HL-60 (cell line): ENCODE data around the gene EFR3B.
"Not testable (repeated sequence)": the region's sequence is repeated elsewhere in the genome, so short reads cannot be mapped to it uniquely, and the experiment has no call there.

Experiments used
- DNase-seq, 2 experiments: peaks; one replicate each; pipeline ENCODE4 v3.0.0-alpha.2; 2010 to 2020; ENCODE audit warnings: low read depth in 1 of 2, low spot score in 1 of 2
- H3K27ac ChIP-seq: fragments of 250-450 bp; sonication (Bioruptor Pico); replicated peaks from 2 replicates; pipeline ENCODE4 v1.5.1; 2020; ENCODE audit warnings: mild to moderate bottlenecking, moderate library complexity
- H3K27me3 ChIP-seq: fragments of 250-450 bp; sonication (Bioruptor Pico); 2 replicates; pipeline ENCODE4 v1.5.1; 2021; ENCODE audit warnings: mild to moderate bottlenecking, moderate library complexity; ENCODE audit not compliant: insufficient read depth, poor library complexity, severe bottlenecking
- H3K4me3 ChIP-seq: replicated peaks from 2 replicates; pipeline ENCODE4 v1.5.1; 2011; ENCODE audit warnings: mild to moderate bottlenecking, control low read depth, low read length; ENCODE audit not compliant: insufficient read depth
- GABPA ChIP-seq: IDR thresholded peaks from 2 replicates; pipeline ENCODE4 v1.6.1; 2012; ENCODE audit warnings: low read depth
- POLR2AphosphoS5 ChIP-seq: IDR thresholded peaks from 2 replicates; pipeline ENCODE4 v1.6.1; 2012; ENCODE audit warnings: low read depth
- SPI1 ChIP-seq: IDR thresholded peaks from 2 replicates; pipeline ENCODE4 v1.6.1; 2012; ENCODE audit warnings: low read depth, mild to moderate bottlenecking, borderline replicate concordance
- TF ChIP-seq, protein P1 (sequence below): IDR thresholded peaks from 2 replicates; pipeline ENCODE4 v1.6.1; 2012; ENCODE audit warnings: low read depth; ENCODE audit not compliant: insufficient replicate concordance
- TF ChIP-seq, protein P2 (sequence below): IDR thresholded peaks from one replicate; pipeline ENCODE4 v1.5.1; 2011; ENCODE audit warnings: low read length, control low read depth, inconsistent platforms; ENCODE audit not compliant: insufficient read depth

Gene EFR3B

GRCh38 chr2:25160376-25160775, 118.5 kb downstream of the EFR3B start:
- peaks cover 13% of the 10 kb centered on the region for H3K27me3 ChIP-seq
- H3K27ac ChIP-seq = no peak overlapping the region
- TF ChIP-seq, protein P1, sequence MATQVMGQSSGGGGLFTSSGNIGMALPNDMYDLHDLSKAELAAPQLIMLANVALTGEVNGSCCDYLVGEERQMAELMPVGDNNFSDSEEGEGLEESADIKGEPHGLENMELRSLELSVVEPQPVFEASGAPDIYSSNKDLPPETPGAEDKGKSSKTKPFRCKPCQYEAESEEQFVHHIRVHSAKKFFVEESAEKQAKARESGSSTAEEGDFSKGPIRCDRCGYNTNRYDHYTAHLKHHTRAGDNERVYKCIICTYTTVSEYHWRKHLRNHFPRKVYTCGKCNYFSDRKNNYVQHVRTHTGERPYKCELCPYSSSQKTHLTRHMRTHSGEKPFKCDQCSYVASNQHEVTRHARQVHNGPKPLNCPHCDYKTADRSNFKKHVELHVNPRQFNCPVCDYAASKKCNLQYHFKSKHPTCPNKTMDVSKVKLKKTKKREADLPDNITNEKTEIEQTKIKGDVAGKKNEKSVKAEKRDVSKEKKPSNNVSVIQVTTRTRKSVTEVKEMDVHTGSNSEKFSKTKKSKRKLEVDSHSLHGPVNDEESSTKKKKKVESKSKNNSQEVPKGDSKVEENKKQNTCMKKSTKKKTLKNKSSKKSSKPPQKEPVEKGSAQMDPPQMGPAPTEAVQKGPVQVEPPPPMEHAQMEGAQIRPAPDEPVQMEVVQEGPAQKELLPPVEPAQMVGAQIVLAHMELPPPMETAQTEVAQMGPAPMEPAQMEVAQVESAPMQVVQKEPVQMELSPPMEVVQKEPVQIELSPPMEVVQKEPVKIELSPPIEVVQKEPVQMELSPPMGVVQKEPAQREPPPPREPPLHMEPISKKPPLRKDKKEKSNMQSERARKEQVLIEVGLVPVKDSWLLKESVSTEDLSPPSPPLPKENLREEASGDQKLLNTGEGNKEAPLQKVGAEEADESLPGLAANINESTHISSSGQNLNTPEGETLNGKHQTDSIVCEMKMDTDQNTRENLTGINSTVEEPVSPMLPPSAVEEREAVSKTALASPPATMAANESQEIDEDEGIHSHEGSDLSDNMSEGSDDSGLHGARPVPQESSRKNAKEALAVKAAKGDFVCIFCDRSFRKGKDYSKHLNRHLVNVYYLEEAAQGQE = no peak
- TF ChIP-seq GABPA (no peak), SPI1 (no peak), POLR2AphosphoS5 (no peak)
- TF ChIP-seq, protein P2, sequence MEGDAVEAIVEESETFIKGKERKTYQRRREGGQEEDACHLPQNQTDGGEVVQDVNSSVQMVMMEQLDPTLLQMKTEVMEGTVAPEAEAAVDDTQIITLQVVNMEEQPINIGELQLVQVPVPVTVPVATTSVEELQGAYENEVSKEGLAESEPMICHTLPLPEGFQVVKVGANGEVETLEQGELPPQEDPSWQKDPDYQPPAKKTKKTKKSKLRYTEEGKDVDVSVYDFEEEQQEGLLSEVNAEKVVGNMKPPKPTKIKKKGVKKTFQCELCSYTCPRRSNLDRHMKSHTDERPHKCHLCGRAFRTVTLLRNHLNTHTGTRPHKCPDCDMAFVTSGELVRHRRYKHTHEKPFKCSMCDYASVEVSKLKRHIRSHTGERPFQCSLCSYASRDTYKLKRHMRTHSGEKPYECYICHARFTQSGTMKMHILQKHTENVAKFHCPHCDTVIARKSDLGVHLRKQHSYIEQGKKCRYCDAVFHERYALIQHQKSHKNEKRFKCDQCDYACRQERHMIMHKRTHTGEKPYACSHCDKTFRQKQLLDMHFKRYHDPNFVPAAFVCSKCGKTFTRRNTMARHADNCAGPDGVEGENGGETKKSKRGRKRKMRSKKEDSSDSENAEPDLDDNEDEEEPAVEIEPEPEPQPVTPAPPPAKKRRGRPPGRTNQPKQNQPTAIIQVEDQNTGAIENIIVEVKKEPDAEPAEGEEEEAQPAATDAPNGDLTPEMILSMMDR = no peak
- no peak overlapping the region for H3K4me3 ChIP-seq
- no peak for DNase-seq

- TF ChIP-seq POLR2AphosphoS5 (no peak), GABPA (peak; percentile 78)
- no peak overlapping the region for H3K27ac ChIP-seq
- DNase-seq = no peak
- peaks cover 14% of the 10 kb centered on the region for H3K27me3 ChIP-seq
- no peak overlapping the region; the same call in 1 of the 2 replicates for H3K4me3 ChIP-seq
Observed at GRCh38 chr2:25161055-25161781, 119.3 kb downstream of the EFR3B start.

- H3K27ac ChIP-seq, DNase-seq, H3K4me3 ChIP-seq: not testable (repeated sequence)
- peaks cover 20% of the 10 kb centered on the region for H3K27me3 ChIP-seq
Observed at GRCh38 chr2:25162061-25162460, 120.2 kb downstream of the EFR3B start.

GRCh38 chr2:25164561-25164960, 122.7 kb downstream of the EFR3B start:
- no peak overlapping the region for H3K27ac ChIP-seq
- no peak for DNase-seq
- peaks cover 40% of the 10 kb centered on the region for H3K27me3 ChIP-seq
- no peak overlapping the region for H3K4me3 ChIP-seq
- TF ChIP-seq SPI1 (no peak), GABPA (no peak), POLR2AphosphoS5 (no peak)
- TF ChIP-seq, protein P2 = no peak
- TF ChIP-seq, protein P1 = no peak
